ENCODE data around the gene PAWR.
"Not testable (repeated sequence)": the region's sequence is repeated elsewhere in the genome, so short reads cannot be mapped to it uniquely, and the experiment has no call there.

PAWR gene

GRCh38 chr12:79687711-79688260 is 3.0 kb downstream of the PAWR start:
- in situ Hi-C loops (cut with MboI; ENCODE audit: low sequenced_read_pairs): no loop called here

- in situ Hi-C loops (cut with MboI; ENCODE audit: low sequenced_read_pairs): no loop called here
These were observed 4.6 kb downstream of the PAWR start for GRCh38 chr12:79686171-79686570.

GRCh38 chr12:79685068-79685467 is 5.7 kb downstream of the PAWR start:
- in situ Hi-C loops (cut with MboI; ENCODE audit: low sequenced_read_pairs): no loop called here

- in situ Hi-C loops (cut with MboI; ENCODE audit: low sequenced_read_pairs): not testable (repeated sequence)
These were observed 6.4 kb downstream of the PAWR start for GRCh38 chr12:79684338-79684737.

GRCh38 chr12:79682593-79682992 is 8.2 kb downstream of the PAWR start:
- in situ Hi-C loops (cut with MboI; ENCODE audit: low sequenced_read_pairs): no loop called here

- in situ Hi-C loops (cut with MboI; ENCODE audit: low sequenced_read_pairs): no loop called here
These were observed 9.7 kb downstream of the PAWR start for GRCh38 chr12:79681008-79681590.

GRCh38 chr12:79680051-79680450 is 10.7 kb downstream of the PAWR start:
- in situ Hi-C loops (cut with MboI; ENCODE audit: low sequenced_read_pairs): no loop called here

- in situ Hi-C loops (cut with MboI; ENCODE audit: low sequenced_read_pairs): no loop called here
These were observed 12.5 kb downstream of the PAWR start for GRCh38 chr12:79678306-79678705.

- in situ Hi-C loops (cut with MboI; ENCODE audit: low sequenced_read_pairs): no loop called here
These were observed 13.1 kb downstream of the PAWR start for GRCh38 chr12:79677672-79678071.

GRCh38 chr12:79676579-79676978 is 14.2 kb downstream of the PAWR start:
- in situ Hi-C loops (cut with MboI; ENCODE audit: low sequenced_read_pairs): no loop called here

GRCh38 chr12:79674629-79675028 is 16.1 kb downstream of the PAWR start:
- in situ Hi-C loops (cut with MboI; ENCODE audit: low sequenced_read_pairs): no loop called here

GRCh38 chr12:79673354-79673753 is 17.4 kb downstream of the PAWR start:
- in situ Hi-C loops (cut with MboI; ENCODE audit: low sequenced_read_pairs): no loop called here

GRCh38 chr12:79668113-79668512 is 22.7 kb downstream of the PAWR start:
- in situ Hi-C loops (cut with MboI; ENCODE audit: low sequenced_read_pairs): no loop called here

- in situ Hi-C loops (cut with MboI; ENCODE audit: low sequenced_read_pairs): no loop called here
These were observed 25.4 kb downstream of the PAWR start for GRCh38 chr12:79665212-79665887.

GRCh38 chr12:79664518-79664917 is 26.2 kb downstream of the PAWR start:
- in situ Hi-C loops (cut with MboI; ENCODE audit: low sequenced_read_pairs): no loop called here

GRCh38 chr12:79662046-79662811 is 28.5 kb downstream of the PAWR start:
- in situ Hi-C loops (cut with MboI; ENCODE audit: low sequenced_read_pairs): no loop called here

GRCh38 chr12:79661629-79662028 is 29.1 kb downstream of the PAWR start:
- in situ Hi-C loops (cut with MboI; ENCODE audit: low sequenced_read_pairs): no loop called here

- in situ Hi-C loops (cut with MboI; ENCODE audit: low sequenced_read_pairs): no loop called here
These were observed 30.8 kb downstream of the PAWR start for GRCh38 chr12:79659961-79660431.

GRCh38 chr12:79658221-79658620 is 32.5 kb downstream of the PAWR start:
- in situ Hi-C loops (cut with MboI; ENCODE audit: low sequenced_read_pairs): no loop called here

GRCh38 chr12:79657136-79657535 is 33.6 kb downstream of the PAWR start:
- in situ Hi-C loops (cut with MboI; ENCODE audit: low sequenced_read_pairs): no loop called here

GRCh38 chr12:79655036-79655435 is 35.7 kb downstream of the PAWR start:
- in situ Hi-C loops (cut with MboI; ENCODE audit: low sequenced_read_pairs): no loop called here

GRCh38 chr12:79652521-79652920 is 38.2 kb downstream of the PAWR start:
- in situ Hi-C loops (cut with MboI; ENCODE audit: low sequenced_read_pairs): no loop called here

Measured in HL-60/S4 treated with phorbol 12-myristate 13-acetate at 8.2 ng/mL for 4 days and 3 days (cell line).